Liver (tissue), 9 donors: Measurements from ENCODE around the gene DNAH8. TPM values are rescaled to one million over a fixed set of nuclear protein-coding genes. Genes with fewer than 3 reads are reported as not detected.
A peak's percentile ranks its signal among the peaks of the same experiment; 100 is the strongest.

Experiments
- DNase-seq: peaks from one replicate; pipeline ENCODE4 v3.0.0-alpha.2; 2017; ENCODE audit warnings: low spot score
- H3K27ac ChIP-seq, 2 donors: one replicate each; pipeline ENCODE4 v1.7.0; 2013; ENCODE audit warnings: inconsistent platforms in 2 of 2, low read length in 2 of 2, control low read depth in 1 of 2, low read depth in 1 of 2, mild to moderate bottlenecking in 1 of 2
- H3K27me3 ChIP-seq, 4 donors: one replicate each; pipeline versions ENCODE4 v1.6.1 to v1.7.0; 2013; ENCODE audit warnings: low read length in 3 of 4, inconsistent platforms in 1 of 4, mild to moderate bottlenecking in 1 of 4, moderate library complexity in 1 of 4; ENCODE audit not compliant: control insufficient read depth in 4 of 4, insufficient read depth in 4 of 4
- H3K36me3 ChIP-seq, 4 donors: one replicate each; pipeline versions ENCODE4 v1.6.1 to v1.7.0; 2013; ENCODE audit warnings: low read length in 3 of 4, mild to moderate bottlenecking in 3 of 4, low read depth in 1 of 4, moderate library complexity in 1 of 4; ENCODE audit not compliant: control insufficient read depth in 4 of 4, insufficient read depth in 3 of 4
- H3K4me1 ChIP-seq, 4 donors: one replicate each; pipeline versions ENCODE4 v1.6.1 to v1.7.0; 2013; ENCODE audit warnings: low read length in 3 of 4, mild to moderate bottlenecking in 3 of 4, moderate library complexity in 1 of 4; ENCODE audit not compliant: control insufficient read depth in 4 of 4, insufficient read depth in 4 of 4
- H3K4me3 ChIP-seq, 3 donors: one replicate each; pipeline versions ENCODE4 v1.6.1 to v1.7.0; 2013; ENCODE audit warnings: low read length in 3 of 3, control low read depth in 1 of 3, low read depth in 1 of 3, mild to moderate bottlenecking in 1 of 3
- H3K9ac ChIP-seq, 2 donors: one replicate each; pipeline ENCODE4 v1.7.0; 2013; ENCODE audit warnings: low read length in 2 of 2, mild to moderate bottlenecking in 2 of 2, moderate library complexity in 2 of 2, control low read depth in 1 of 2, low read depth in 1 of 2
- H3K9me3 ChIP-seq, 4 donors: one replicate each; pipeline versions ENCODE4 v1.6.1 to v1.7.0; 2013; ENCODE audit warnings: low read length in 3 of 4; ENCODE audit not compliant: control insufficient read depth in 4 of 4
- EGR1 ChIP-seq, 2 donors: IDR thresholded peaks; 2 replicates each; pipeline ENCODE4 v1.6.1; 2016 to 2018; ENCODE audit warnings: antibody characterized with exemption in 2 of 2, low read depth in 2 of 2
- FOXA1 ChIP-seq: IDR thresholded peaks from 2 replicates; pipeline ENCODE4 v1.6.1; 2016; ENCODE audit warnings: antibody characterized with exemption
- FOXA2 ChIP-seq: IDR thresholded peaks from 2 replicates; pipeline ENCODE4 v1.6.1; 2016; ENCODE audit warnings: antibody characterized with exemption
- GABPA ChIP-seq, 2 donors: IDR thresholded peaks in 1 of 2; conservative IDR thresholded peaks in 1 of 2; 2 replicates each; pipeline ENCODE4 v1.6.1; 2016; ENCODE audit warnings: antibody characterized with exemption in 2 of 2, mild to moderate bottlenecking in 1 of 2, moderate library complexity in 1 of 2
- HNF4A ChIP-seq, 2 donors: conservative IDR thresholded peaks; 2 replicates each; pipeline ENCODE4 v1.6.1; 2016; ENCODE audit warnings: antibody characterized with exemption in 2 of 2, mild to moderate bottlenecking in 2 of 2
- HNF4G ChIP-seq: IDR thresholded peaks from 2 replicates; pipeline ENCODE4 v1.6.1; 2016; ENCODE audit warnings: antibody characterized with exemption
- JUND ChIP-seq, 2 donors: IDR thresholded peaks; 2 replicates each; pipeline ENCODE4 v1.6.1; 2016; ENCODE audit warnings: antibody characterized with exemption in 2 of 2
- NR2F2 ChIP-seq: IDR thresholded peaks from 2 replicates; pipeline ENCODE4 v1.6.1; 2016; ENCODE audit warnings: antibody characterized with exemption
- RAD21 ChIP-seq, 2 donors: IDR thresholded peaks; 2 replicates each; pipeline ENCODE4 v1.6.1; 2016; ENCODE audit warnings: antibody characterized with exemption in 2 of 2, mild to moderate bottlenecking in 2 of 2
- RXRA ChIP-seq, 2 donors: IDR thresholded peaks; 2 replicates each; pipeline ENCODE4 v1.6.1; 2017 to 2018; ENCODE audit warnings: antibody characterized with exemption in 2 of 2, mild to moderate bottlenecking in 1 of 2
- SP1 ChIP-seq: IDR thresholded peaks from 2 replicates; pipeline ENCODE4 v1.6.1; 2018; ENCODE audit warnings: antibody characterized with exemption, mild to moderate bottlenecking
- TAF1 ChIP-seq: conservative IDR thresholded peaks from 2 replicates; pipeline ENCODE4 v1.6.1; 2016; ENCODE audit warnings: antibody characterized with exemption, mild to moderate bottlenecking
- YY1 ChIP-seq: IDR thresholded peaks from 2 replicates; pipeline ENCODE4 v1.6.1; 2016; ENCODE audit warnings: antibody characterized with exemption, mild to moderate bottlenecking
- WGBS: extraction: QIAGEN DNeasy Blood & Tissue Kit; methylation state at CpG from one replicate; pipeline ENCODE4 v1.1.7; 2013; 5-methylcytosine and 5-hydroxymethylcytosine counted together
- polyA plus RNA-seq, 2 donors: library from polyadenylated mRNA; stranded (reverse) in 1 of 2; unstranded in 1 of 2; fragments of 200-250 nt in 1 of 2; fragments of >200 nt in 1 of 2; fragmentation: Nextera tagmentation in 1 of 2; extraction: Ambion mirVana in 1 of 2; gene quantifications; one replicate each; pipeline versions ENCODE4 v1.2.1 to v1.2.3, GENCODE V29; 2013 to 2015
- total RNA-seq, 2 donors: library from RNA; depleted of rRNA; stranded (reverse); fragments of >200 nt; gene quantifications; one replicate each; pipeline ENCODE4 v1.2.3, GENCODE V29; 2014
- TF ChIP-seq, protein P1 (sequence below): IDR thresholded peaks from 2 replicates; pipeline ENCODE4 v1.6.1; 2016; ENCODE audit warnings: antibody characterized with exemption
- TF ChIP-seq, protein P2 (sequence below): IDR thresholded peaks from 2 replicates; pipeline ENCODE4 v1.6.1; 2016; ENCODE audit warnings: antibody characterized with exemption
- TF ChIP-seq, protein P3 (sequence below): IDR thresholded peaks from 2 replicates; pipeline ENCODE4 v1.6.1; 2016; ENCODE audit warnings: antibody characterized with exemption, mild to moderate bottlenecking
- TF ChIP-seq, protein P4 (sequence below): IDR thresholded peaks from 2 replicates; pipeline ENCODE4 v1.6.1; 2016; ENCODE audit warnings: antibody characterized with exemption
- TF ChIP-seq, protein P5 (sequence below): fragments of 150-350 bp; IDR thresholded peaks from 2 replicates; pipeline ENCODE4 v1.5.1; 2017; ENCODE audit warnings: improper control_type of control experiment, low read depth, low read length; ENCODE audit not compliant: missing input control
- donor health status: healthy.
- donor health status: healthy.
- donor health status: healthy.
- donor health status: healthy.
- donor health status: healthy.

Gene DNAH8
- total and polyA plus RNA-seq, 4 donors: under 0.01 to 0.05 TPM; not detected in 2

DNA sequence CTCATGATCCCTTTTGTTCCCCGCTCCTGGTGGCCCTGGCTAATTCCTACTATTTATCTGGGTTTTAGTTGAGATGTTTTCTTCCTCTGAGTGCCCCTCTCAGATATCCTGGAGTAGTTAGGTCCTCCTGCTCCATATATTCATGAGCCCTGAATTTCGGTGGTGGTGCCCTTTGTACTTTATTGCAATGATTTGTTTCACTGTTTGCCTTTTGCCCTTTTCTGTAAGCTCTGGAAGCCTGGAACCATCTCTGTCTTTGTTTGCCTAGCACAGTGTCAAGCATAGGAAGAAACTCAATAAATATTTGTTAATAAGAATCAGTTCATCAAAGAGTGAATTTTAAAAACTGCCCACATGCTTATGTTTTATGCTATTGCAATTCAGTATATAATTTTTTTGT is 144.9 kb downstream of the DNAH8 start:
- Histone ChIP-seq H3K4me1 (peaks cover 7 to 42% (median 31%) of the 10 kb centered on the region in 4 donors), H3K4me3 (no peak overlapping the region), H3K9me3 (no peaks in the 10 kb centered on the region), H3K9ac (no peak overlapping the region), H3K27me3 (no peaks in the 10 kb centered on the region), H3K27ac (no peak overlapping the region), H3K36me3 (no peaks in the 10 kb centered on the region)
- WGBS: 57% methylated on average over 2 of the region's 2 CpGs
- DNase-seq: no peak
- TF ChIP-seq FOXA1: no peak
- TF ChIP-seq YY1: peak; percentile 61
- TF ChIP-seq, protein P1, sequence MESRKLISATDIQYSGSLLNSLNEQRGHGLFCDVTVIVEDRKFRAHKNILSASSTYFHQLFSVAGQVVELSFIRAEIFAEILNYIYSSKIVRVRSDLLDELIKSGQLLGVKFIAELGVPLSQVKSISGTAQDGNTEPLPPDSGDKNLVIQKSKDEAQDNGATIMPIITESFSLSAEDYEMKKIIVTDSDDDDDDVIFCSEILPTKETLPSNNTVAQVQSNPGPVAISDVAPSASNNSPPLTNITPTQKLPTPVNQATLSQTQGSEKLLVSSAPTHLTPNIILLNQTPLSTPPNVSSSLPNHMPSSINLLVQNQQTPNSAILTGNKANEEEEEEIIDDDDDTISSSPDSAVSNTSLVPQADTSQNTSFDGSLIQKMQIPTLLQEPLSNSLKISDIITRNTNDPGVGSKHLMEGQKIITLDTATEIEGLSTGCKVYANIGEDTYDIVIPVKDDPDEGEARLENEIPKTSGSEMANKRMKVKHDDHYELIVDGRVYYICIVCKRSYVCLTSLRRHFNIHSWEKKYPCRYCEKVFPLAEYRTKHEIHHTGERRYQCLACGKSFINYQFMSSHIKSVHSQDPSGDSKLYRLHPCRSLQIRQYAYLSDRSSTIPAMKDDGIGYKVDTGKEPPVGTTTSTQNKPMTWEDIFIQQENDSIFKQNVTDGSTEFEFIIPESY: peak; percentile 48
- TF ChIP-seq, protein P2, sequence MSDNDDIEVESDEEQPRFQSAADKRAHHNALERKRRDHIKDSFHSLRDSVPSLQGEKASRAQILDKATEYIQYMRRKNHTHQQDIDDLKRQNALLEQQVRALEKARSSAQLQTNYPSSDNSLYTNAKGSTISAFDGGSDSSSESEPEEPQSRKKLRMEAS: no peak
- peak in 1 of 2 donors; percentile 62 for TF ChIP-seq JUND (IDR thresholded peaks at IDR 0.05)
- TF ChIP-seq, protein P3, sequence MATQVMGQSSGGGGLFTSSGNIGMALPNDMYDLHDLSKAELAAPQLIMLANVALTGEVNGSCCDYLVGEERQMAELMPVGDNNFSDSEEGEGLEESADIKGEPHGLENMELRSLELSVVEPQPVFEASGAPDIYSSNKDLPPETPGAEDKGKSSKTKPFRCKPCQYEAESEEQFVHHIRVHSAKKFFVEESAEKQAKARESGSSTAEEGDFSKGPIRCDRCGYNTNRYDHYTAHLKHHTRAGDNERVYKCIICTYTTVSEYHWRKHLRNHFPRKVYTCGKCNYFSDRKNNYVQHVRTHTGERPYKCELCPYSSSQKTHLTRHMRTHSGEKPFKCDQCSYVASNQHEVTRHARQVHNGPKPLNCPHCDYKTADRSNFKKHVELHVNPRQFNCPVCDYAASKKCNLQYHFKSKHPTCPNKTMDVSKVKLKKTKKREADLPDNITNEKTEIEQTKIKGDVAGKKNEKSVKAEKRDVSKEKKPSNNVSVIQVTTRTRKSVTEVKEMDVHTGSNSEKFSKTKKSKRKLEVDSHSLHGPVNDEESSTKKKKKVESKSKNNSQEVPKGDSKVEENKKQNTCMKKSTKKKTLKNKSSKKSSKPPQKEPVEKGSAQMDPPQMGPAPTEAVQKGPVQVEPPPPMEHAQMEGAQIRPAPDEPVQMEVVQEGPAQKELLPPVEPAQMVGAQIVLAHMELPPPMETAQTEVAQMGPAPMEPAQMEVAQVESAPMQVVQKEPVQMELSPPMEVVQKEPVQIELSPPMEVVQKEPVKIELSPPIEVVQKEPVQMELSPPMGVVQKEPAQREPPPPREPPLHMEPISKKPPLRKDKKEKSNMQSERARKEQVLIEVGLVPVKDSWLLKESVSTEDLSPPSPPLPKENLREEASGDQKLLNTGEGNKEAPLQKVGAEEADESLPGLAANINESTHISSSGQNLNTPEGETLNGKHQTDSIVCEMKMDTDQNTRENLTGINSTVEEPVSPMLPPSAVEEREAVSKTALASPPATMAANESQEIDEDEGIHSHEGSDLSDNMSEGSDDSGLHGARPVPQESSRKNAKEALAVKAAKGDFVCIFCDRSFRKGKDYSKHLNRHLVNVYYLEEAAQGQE: peak; percentile 75
- TF ChIP-seq, protein P4, sequence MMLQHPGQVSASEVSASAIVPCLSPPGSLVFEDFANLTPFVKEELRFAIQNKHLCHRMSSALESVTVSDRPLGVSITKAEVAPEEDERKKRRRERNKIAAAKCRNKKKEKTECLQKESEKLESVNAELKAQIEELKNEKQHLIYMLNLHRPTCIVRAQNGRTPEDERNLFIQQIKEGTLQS: peak; percentile 19
- TF ChIP-seq, protein P5, sequence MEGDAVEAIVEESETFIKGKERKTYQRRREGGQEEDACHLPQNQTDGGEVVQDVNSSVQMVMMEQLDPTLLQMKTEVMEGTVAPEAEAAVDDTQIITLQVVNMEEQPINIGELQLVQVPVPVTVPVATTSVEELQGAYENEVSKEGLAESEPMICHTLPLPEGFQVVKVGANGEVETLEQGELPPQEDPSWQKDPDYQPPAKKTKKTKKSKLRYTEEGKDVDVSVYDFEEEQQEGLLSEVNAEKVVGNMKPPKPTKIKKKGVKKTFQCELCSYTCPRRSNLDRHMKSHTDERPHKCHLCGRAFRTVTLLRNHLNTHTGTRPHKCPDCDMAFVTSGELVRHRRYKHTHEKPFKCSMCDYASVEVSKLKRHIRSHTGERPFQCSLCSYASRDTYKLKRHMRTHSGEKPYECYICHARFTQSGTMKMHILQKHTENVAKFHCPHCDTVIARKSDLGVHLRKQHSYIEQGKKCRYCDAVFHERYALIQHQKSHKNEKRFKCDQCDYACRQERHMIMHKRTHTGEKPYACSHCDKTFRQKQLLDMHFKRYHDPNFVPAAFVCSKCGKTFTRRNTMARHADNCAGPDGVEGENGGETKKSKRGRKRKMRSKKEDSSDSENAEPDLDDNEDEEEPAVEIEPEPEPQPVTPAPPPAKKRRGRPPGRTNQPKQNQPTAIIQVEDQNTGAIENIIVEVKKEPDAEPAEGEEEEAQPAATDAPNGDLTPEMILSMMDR: no peak
- TF ChIP-seq TAF1: no peak
- no peak for TF ChIP-seq NR2F2
- TF ChIP-seq RAD21 (IDR thresholded peaks at IDR 0.05): peak; percentile 27 to 46
- TF ChIP-seq HNF4G: peak; percentile 79
- TF ChIP-seq HNF4A (conservative IDR thresholded peaks at IDR 0.05): peak; percentile 94 to 96
- TF ChIP-seq RXRA (IDR thresholded peaks at IDR 0.05): peak; percentile 51 to 72
- TF ChIP-seq FOXA2: peak; percentile 44
- TF ChIP-seq EGR1 (IDR thresholded peaks at IDR 0.05; ENCODE audit: low read depth in 2 of 2): no peak
- no peak for TF ChIP-seq GABPA (IDR thresholded peaks at IDR 0.05 in 1 of 2, conservative IDR thresholded peaks at IDR 0.05 in 1 of 2)
- peak; percentile 90 for TF ChIP-seq SP1
